Measurements from ENCODE around the gene MRPL38.

The MRPL38 gene

GRCh38 chr17:75849724-75850123, 55.0 kb downstream of the MRPL38 start:
- no peak for DNase-seq

- DNase-seq: no peak
Measured at GRCh38 chr17:75849279-75849646, 55.4 kb downstream of the MRPL38 start.

Measured in AML-193 (cell line).